ENCODE results near the gene SRSF10. TPM values are rescaled to one million over a fixed set of nuclear protein-coding genes. Genes with fewer than 3 reads are reported as not detected.

SRSF10 gene
- total and polyA plus RNA-seq, 8 donors, result 84.9 to 296 (median 254) TPM

GRCh38 chr1:23977187-23977853 lies 2.8 kb downstream of the SRSF10 start:
- no peaks in the 10 kb centered on the region for H3K27me3 ChIP-seq
- ATAC-seq, result no peak
- no peaks in the 10 kb centered on the region for H3K9me3 ChIP-seq
- H3K27ac ChIP-seq, result no peak overlapping the region
- TF ChIP-seq CTCF (IDR thresholded peaks at IDR 0.05), result no peak
- intact Hi-C loops (cut with DNase I), result no loop called here
- H3K4me3 ChIP-seq, result no peak overlapping the region
- DNase-seq, result no peak
- peaks cover 0 to 28% of the 10 kb centered on the region in 2 donors for H3K36me3 ChIP-seq
- H3K4me1 ChIP-seq, result peaks cover 30 to 62% of the 10 kb centered on the region in 2 donors

GRCh38 chr1:23967871-23968270 lies 12.3 kb downstream of the SRSF10 start:
- H3K4me1 ChIP-seq, result peaks cover 4 to 28% of the 10 kb centered on the region in 2 donors
- ATAC-seq (peak; percentile 75), DNase-seq (no peak)
- intact Hi-C loops (cut with DNase I), result no loop called here
- peaks cover 0 to 71% of the 10 kb centered on the region in 2 donors for H3K36me3 ChIP-seq
- H3K27ac ChIP-seq, result peak overlapping the region in 1 of 2 donors; percentile 5
- no peaks in the 10 kb centered on the region for H3K9me3 ChIP-seq
- H3K4me3 ChIP-seq, result no peak overlapping the region
- H3K27me3 ChIP-seq, result no peaks in the 10 kb centered on the region
- TF ChIP-seq CTCF (IDR thresholded peaks at IDR 0.05), result no peak

GRCh38 chr1:23966973-23967493 lies 13.1 kb downstream of the SRSF10 start:
- Histone ChIP-seq H3K36me3 (peaks cover 0 to 63% of the 10 kb centered on the region in 2 donors), H3K27me3 (no peaks in the 10 kb centered on the region), H3K4me3 (no peak overlapping the region), H3K4me1 (peaks cover 4 to 29% of the 10 kb centered on the region in 2 donors), H3K27ac (no peak overlapping the region), H3K9me3 (no peaks in the 10 kb centered on the region)
- TF ChIP-seq CTCF (IDR thresholded peaks at IDR 0.05), result no peak
- no peak for ATAC-seq
- intact Hi-C loops (cut with DNase I), result no loop called here
- DNase-seq, result no peak

- DNase-seq (peak in 2 of 4 donors; percentile 83 to 84), ATAC-seq (no peak)
- peak overlapping the region; percentile 22 to 51 for H3K27ac ChIP-seq
- TF ChIP-seq CTCF (IDR thresholded peaks at IDR 0.05), result no peak
- no peaks in the 10 kb centered on the region for H3K27me3 ChIP-seq
- no peaks in the 10 kb centered on the region for H3K9me3 ChIP-seq
- intact Hi-C loops (cut with DNase I), result no loop called here
- H3K36me3 ChIP-seq, result peaks cover 0 to 49% of the 10 kb centered on the region in 2 donors
- H3K4me3 ChIP-seq, result no peak overlapping the region
- H3K4me1 ChIP-seq, result peaks cover 4 to 39% of the 10 kb centered on the region in 2 donors
Observed at GRCh38 chr1:23964790-23965740, 15.1 kb downstream of the SRSF10 start.

- DNase-seq, result no peak
- ATAC-seq, result no peak
- Histone ChIP-seq H3K36me3 (peaks cover 0 to 44% of the 10 kb centered on the region in 2 donors), H3K27me3 (no peaks in the 10 kb centered on the region), H3K9me3 (no peaks in the 10 kb centered on the region), H3K4me1 (peaks cover 4 to 39% of the 10 kb centered on the region in 2 donors), H3K27ac (peak overlapping the region; percentile 22 to 51), H3K4me3 (no peak overlapping the region)
- intact Hi-C loops (cut with DNase I), result no loop called here
- TF ChIP-seq CTCF (IDR thresholded peaks at IDR 0.05), result no peak
Observed at GRCh38 chr1:23964235-23964668, 15.9 kb downstream of the SRSF10 start.
